CD4-positive, alpha-beta T cell treated with Interleukin-4 for 1 hour (primary cell): ENCODE measurements around the gene NACC1.

Source experiments
- DNase-seq, 2 donors: peaks; one replicate each; pipeline ENCODE4 v3.0.0-alpha.2; 2020 to 2022

The NACC1 gene

DNA sequence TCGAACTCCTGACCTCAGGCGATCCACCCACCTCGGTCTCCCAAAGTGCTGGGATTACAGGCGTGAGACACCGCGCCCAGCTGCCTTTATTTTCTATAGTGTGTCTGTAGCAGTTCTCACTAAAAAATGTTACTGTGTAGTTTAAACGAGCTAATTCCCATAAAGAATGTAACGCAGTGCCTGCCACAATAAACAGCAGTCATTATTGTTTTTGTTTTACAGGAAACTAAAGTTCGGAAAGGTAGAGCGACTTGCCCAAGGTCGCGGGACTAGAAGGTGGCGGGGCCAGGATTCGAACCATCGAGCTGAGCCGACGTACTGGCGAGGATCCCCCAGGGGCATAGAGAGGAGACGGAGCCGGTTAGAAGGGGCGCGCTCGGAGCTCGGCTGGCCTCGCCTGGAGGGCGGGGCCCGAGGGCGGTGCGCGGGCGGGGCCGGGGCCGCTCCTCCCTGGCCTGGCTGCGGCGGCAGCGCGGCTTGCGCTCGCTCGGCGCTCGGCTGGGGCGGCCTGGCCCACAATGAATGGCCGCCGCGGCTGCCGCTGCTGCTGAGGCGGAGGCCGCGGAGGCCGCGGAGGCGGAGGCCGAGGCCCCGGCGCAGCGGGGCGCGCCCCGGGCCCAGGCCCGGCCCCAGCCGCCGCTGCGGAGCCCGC lies at the start of gene NACC1:
NACC1 (plus strand) TSS at position 493 of the 652 bp plus-strand sequence. CDS start 16,944 bp downstream, outside the sequence.
- peak; percentile 90 to 91 for DNase-seq

GRCh38 chr19:13069415-13070359 lies 48.4 kb upstream of the NACC1 start:
- no peak for DNase-seq

GRCh38 chr19:13070425-13071140 lies 47.5 kb upstream of the NACC1 start:
- no peak for DNase-seq

- DNase-seq = no peak
Observed at GRCh38 chr19:13071444-13072187, 46.4 kb upstream of the NACC1 start.

GRCh38 chr19:13072188-13072908 lies 45.7 kb upstream of the NACC1 start:
- DNase-seq = no peak

DNA sequence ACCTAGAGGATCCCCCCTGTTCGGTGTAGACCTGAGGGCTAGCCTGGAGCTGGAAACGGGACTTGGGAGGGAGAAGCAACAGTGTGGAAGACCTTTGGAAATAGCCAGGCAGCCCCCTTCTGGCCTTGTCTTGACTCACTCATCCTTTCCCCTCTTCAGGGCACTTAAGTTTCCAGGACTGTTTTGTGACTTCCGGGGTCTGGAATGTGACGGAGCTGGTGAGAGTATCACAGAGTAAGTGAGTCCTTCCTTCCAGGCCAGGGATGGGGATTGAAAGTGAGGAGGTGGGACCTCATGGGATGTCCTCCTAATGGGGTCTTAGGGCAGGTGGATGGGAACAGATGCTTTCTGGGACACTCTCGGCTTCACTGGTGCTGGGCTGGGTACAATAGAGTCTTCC lies 44.8 kb upstream of the NACC1 start:
- no peak for DNase-seq

- no peak for DNase-seq
Observed at GRCh38 chr19:13074378-13074777, 43.7 kb upstream of the NACC1 start.

DNA sequence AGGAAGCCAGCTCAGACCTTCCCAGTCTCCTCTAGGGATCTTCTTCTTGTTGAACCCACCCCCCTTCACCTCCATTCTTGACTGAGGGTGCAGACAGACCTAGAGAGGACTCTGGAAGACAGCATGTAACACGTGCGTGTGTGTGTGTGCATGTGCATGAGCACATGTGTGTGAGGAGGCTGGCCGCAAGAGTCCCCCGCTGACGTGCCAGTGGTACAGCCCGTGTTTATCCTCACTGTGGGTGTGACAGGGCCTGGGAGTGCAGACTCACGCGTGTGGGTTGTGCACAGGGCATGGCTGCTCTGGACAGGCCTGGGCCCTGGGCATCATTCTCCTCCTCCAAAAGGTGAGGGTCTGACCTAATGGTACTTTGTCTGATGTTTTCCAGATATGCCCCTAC lies 41.7 kb upstream of the NACC1 start:
- DNase-seq = no peak

GRCh38 chr19:13076787-13077186 lies 41.3 kb upstream of the NACC1 start:
- no peak for DNase-seq

GRCh38 chr19:13077240-13077639 lies 40.8 kb upstream of the NACC1 start:
- no peak for DNase-seq

DNA sequence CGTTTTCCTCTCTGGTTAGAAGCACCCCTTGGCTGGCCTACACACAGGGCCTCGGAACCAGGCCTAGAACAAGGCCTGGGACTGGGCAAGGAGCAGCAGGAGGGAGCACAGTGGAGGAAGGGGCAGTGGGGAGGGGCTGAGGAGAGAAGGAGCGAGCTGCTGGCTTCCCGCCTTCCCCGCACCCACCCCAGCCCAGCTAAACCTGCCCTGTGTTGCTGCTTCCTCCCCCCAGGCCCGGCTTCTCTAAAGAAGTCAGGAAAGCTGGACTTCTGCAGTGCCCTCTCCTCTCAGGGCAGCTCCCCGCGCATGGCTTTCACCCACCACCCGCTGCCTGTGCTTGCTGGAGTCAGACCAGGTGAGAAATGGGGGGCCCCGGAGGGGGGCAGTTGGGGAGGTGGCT lies 39.7 kb upstream of the NACC1 start:
- DNase-seq = no peak

- DNase-seq = no peak
Observed at GRCh38 chr19:13078897-13079541, 39.0 kb upstream of the NACC1 start.

DNA sequence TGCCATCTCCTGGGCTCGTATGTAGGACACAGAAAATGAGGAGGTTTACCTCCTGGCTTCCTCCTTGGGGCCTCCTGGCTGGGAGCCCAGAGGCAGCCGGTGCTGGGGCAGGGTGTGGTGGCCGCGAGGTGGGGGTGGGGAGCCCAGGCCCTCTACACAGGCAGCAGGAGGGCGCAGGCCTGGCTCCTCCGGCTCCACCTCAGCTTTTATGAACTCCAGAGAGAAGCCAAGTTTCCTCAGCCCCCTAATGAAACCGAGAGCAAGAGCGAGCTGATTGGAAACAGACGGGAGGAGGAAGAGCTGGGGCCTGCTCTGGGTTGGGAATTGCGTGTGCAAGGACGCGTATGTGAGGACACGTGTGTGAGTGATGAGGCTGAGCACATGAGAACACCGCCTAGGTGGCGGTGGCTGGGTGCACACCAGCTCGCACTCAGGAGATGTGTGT lies 38.5 kb upstream of the NACC1 start:
- no peak for DNase-seq

DNA sequence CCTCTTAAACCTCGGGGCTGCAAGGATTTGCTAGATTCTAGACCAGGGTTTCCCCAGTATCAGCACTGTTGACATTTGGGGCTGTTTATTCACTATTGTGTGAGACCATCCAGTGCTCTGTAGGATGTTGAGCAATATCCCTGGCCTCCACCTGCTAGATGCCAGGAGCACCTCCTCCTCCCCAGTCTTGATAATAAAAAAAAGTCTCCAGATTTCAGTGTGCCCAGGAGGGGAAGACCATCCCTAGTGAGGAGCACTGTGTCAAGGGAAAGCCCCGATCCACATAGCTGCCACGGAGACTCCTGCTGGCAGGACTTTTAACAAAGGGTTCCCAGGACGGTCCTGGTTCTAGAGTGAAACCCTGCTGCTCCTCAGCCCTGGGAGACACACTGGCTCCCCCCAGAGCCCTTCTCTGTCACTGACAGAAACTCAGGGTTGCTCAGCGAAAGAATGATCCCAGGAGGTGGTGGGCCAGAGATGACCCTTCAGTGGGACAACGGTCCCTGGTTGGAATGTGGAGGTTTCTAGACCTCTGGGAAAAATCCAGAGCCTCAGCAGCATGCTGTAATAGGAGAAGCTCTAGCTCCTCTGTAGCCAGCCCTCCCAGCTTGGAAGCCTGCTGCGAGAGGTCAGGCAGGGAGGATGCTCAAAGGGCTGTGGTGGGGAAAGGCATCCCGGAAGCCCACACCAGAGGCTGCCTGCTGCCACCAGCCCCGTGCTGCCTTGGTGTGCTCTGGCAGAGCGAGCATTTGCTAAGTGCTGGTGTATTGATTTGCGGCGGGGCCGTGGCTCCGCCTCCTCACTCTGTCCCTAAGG lies 35.7 kb upstream of the NACC1 start:
- DNase-seq = no peak

DNA sequence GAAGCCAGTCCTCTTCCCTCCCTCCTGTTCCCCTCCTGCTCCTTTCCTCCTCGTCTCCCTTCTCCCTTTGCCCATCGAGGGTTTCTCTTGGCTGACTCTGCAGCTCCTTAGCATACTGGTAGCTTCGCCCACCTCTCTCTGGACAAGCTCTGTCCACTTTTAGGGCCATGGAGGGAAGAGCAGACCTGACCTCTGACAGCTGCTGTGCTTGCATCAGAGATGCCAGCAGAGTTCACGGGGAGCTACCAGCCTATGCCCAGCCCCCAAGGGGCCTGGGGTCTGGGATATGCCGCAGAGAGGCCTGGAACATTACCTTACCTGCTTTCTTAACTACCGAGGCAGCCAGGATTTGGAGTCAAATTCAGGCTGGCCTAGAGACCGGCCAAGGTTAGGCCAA lies 35.1 kb upstream of the NACC1 start:
- DNase-seq = no peak

- no peak for DNase-seq
Observed at GRCh38 chr19:13083627-13084026, 34.4 kb upstream of the NACC1 start.

DNA sequence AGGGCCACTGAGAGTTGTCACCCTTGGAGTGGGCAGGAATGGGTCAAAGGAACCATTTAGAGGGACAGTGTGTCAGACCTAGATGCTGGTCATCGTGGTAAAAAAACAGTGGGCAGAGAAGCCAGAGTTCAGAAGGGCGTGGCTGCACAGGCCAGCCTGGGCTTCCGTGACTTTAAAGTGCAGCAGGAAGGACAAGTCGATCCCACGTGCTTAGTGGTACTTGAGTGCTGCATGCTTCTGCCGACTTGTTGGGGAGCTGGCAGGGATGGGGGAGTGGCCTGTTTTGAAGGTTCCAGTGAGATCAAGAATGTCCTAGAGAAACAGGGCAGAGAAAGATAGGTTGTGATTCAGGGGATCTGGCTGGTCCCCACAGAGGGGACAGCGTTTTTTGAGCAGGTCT lies 32.4 kb upstream of the NACC1 start:
- no peak for DNase-seq

DNA sequence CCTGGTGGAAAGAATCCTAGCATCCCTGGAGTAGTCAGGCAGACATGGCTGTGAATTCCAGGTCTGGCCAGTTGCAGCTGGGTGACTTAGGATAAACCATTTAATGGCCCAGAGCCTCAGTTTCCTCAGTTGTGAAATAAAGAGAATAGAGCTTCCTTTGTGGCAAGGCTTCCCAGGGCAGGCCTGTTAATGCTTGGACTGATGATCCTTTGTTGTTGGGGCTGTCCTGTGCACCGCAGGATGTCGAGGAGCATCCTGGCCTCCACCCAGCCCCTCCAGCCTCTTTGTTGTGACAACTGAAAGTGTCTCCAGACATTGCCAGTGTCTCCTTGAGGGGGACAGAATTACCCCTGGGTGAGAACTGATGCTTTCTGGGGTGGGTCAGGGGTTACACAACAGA lies 31.7 kb upstream of the NACC1 start:
- DNase-seq = no peak

DNA sequence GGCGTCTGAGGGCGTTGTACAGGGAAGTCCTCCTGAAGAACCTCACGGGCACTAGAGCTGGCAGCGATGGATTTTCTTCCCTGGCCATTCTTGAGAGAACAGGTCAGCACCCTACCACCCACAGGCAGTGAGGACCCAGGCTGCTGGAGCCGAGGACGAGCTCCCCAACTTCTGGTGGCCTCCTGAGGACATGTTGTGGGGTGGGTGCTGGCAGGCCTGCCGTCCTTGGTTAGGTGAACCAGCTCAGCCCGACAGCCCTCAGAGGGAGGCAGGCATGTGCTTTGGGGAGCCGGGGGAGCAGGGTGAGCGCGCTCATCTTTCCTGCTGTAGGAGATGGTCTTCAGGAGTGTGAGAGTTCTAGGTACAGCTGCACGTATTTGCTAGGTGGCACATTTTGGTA lies 30.8 kb upstream of the NACC1 start:
- no peak for DNase-seq

- no peak for DNase-seq
Observed at GRCh38 chr19:13087795-13088537, 30.1 kb upstream of the NACC1 start.
